Measurements from ENCODE around the gene UBL7.

GRCh38 chr15:74396146-74396438, 64.9 kb downstream of the UBL7 start:
- TF ChIP-seq CTCF (IDR thresholded peaks at IDR 0.05): no peak
- no peak for TF ChIP-seq POLR2A (IDR thresholded peaks at IDR 0.05)

All from testis (tissue), 2 donors.